Right lobe of liver (tissue), 4 donors: Measurements from ENCODE around the gene AEBP1.

Source experiments
- POLR2A ChIP-seq: fragments of 450-650 bp; IDR thresholded peaks from one replicate; pipeline ENCODE4 v1.6.1; 2017; ENCODE audit warnings: antibody characterized with exemption, mild to moderate bottlenecking
- TF ChIP-seq, protein P1 (sequence below), 4 donors: fragments of 200-600 bp in 3 of 4; fragments of 450-650 bp in 1 of 4; IDR thresholded peaks; one replicate each; pipeline versions ENCODE4 v1.5.1 to v1.8.0; 2016 to 2022; ENCODE audit warnings: antibody characterized with exemption in 4 of 4, mild to moderate bottlenecking in 2 of 4
- donor health status: DM: no; HTN: no; CAD: no.
- donor health status: DM: no; HTN: no; CAD: no.
- donor health status: DM: no; HTN: yes; CAD: no.

DNA sequence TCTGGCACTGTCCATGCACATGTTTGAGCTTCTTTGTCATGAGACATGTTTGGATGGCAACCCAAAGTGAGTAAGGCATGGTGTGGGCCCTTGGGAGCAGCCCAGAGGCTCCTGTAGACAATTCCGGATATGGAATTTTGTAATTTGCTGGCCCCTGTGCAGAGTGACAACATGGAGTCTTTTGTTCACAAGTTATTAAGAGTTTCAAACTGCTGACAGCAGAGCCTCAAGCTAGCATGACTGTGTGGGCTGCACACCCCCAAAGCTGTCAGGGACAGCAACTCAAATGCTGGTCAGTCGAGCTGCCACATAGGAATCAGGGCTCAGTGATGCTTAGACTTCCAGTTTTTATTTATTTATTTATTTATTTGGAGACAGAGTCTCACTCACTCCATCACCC lies 44.0 kb downstream of the AEBP1 start:
- no peak for TF ChIP-seq POLR2A
- TF ChIP-seq, protein P1, sequence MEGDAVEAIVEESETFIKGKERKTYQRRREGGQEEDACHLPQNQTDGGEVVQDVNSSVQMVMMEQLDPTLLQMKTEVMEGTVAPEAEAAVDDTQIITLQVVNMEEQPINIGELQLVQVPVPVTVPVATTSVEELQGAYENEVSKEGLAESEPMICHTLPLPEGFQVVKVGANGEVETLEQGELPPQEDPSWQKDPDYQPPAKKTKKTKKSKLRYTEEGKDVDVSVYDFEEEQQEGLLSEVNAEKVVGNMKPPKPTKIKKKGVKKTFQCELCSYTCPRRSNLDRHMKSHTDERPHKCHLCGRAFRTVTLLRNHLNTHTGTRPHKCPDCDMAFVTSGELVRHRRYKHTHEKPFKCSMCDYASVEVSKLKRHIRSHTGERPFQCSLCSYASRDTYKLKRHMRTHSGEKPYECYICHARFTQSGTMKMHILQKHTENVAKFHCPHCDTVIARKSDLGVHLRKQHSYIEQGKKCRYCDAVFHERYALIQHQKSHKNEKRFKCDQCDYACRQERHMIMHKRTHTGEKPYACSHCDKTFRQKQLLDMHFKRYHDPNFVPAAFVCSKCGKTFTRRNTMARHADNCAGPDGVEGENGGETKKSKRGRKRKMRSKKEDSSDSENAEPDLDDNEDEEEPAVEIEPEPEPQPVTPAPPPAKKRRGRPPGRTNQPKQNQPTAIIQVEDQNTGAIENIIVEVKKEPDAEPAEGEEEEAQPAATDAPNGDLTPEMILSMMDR (IDR thresholded peaks at IDR 0.05), result no peak
